Transverse colon (tissue), 3 donors: ENCODE results near the gene KCNRG.

Experiments used
- CTCF ChIP-seq, 5 experiments: fragments of 200-600 bp in 3 of 5; fragments of 450-650 bp in 2 of 5; sonication (generic) in 3 of 5; IDR thresholded peaks; 1 replicate in 2 of 5; 2 replicates in 3 of 5; pipeline ENCODE4 v1.5.1; 2016 to 2017; ENCODE audit warnings: antibody characterized with exemption in 5 of 5, inconsistent platforms in 3 of 5, mild to moderate bottlenecking in 2 of 5, moderate library complexity in 1 of 5
- EP300 ChIP-seq: sonication (generic); formaldehyde crosslinking; IDR thresholded peaks from one replicate; pipeline ENCODE4 v1.6.1; 2017; ENCODE audit warnings: antibody characterized with exemption, low read depth
- POLR2A ChIP-seq: fragments of 450-650 bp; IDR thresholded peaks from one replicate; pipeline ENCODE4 v1.6.1; 2016; ENCODE audit warnings: antibody characterized with exemption, mild to moderate bottlenecking, moderate library complexity

- TF ChIP-seq POLR2A (no peak), EP300 (no peak), CTCF (IDR thresholded peaks at IDR 0.05) (peak; percentile 69 to 86 (median 73))
Measured at GRCh38 chr13:49996951-49997895, 18.0 kb upstream of the KCNRG start, which contains the start of gene TRIM13.
